ENCODE results near the gene MEI4. TPM values are rescaled to one million over a fixed set of nuclear protein-coding genes. Genes with fewer than 3 reads are reported as not detected.
"Not testable (repeated sequence)": the region's sequence is repeated elsewhere in the genome, so short reads cannot be mapped to it uniquely, and the experiment has no call there.

MEI4 gene
- total RNA-seq, 1 donor from 2014 or later, result 1.5 TPM

DNA sequence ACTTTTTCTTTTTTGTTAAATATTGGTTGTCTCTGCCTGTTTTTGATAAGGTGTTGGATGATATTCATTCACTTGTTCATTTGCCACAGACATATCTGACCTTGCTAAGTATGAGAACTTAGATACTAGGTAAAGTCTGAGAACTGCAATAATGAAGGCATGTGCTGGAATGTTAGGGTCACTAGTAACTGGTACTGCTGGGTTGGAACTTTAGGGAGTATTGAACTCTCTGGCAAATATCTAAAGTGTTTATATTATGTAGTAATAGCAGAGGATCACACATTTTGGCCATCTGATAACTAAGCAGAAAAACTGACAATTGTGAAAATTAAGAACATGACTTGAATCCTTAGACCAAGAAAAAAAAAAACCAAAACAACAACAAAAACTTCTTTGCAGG is 162.7 kb downstream of the MEI4 start:
- no peaks in the 10 kb centered on the region for H3K36me3 Mint-ChIP-seq
- H3K27ac Mint-ChIP-seq, result no peak overlapping the region
- H3K27me3 Mint-ChIP-seq (ENCODE audit: low read depth), result no peaks in the 10 kb centered on the region
- H3K4me3 Mint-ChIP-seq, result no peak overlapping the region
- DNase-seq (ENCODE audit: low spot score in 2 of 2, unreplicated experiment in 2 of 2), result no peak
- H3K4me1 Mint-ChIP-seq, result peaks cover 1% of the 10 kb centered on the region
- TF ChIP-seq, protein P1, sequence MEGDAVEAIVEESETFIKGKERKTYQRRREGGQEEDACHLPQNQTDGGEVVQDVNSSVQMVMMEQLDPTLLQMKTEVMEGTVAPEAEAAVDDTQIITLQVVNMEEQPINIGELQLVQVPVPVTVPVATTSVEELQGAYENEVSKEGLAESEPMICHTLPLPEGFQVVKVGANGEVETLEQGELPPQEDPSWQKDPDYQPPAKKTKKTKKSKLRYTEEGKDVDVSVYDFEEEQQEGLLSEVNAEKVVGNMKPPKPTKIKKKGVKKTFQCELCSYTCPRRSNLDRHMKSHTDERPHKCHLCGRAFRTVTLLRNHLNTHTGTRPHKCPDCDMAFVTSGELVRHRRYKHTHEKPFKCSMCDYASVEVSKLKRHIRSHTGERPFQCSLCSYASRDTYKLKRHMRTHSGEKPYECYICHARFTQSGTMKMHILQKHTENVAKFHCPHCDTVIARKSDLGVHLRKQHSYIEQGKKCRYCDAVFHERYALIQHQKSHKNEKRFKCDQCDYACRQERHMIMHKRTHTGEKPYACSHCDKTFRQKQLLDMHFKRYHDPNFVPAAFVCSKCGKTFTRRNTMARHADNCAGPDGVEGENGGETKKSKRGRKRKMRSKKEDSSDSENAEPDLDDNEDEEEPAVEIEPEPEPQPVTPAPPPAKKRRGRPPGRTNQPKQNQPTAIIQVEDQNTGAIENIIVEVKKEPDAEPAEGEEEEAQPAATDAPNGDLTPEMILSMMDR (IDR thresholded peaks at IDR 0.05; ENCODE audit: unreplicated experiment), result no peak
- no peaks in the 10 kb centered on the region for H3K9me3 Mint-ChIP-seq

DNA sequence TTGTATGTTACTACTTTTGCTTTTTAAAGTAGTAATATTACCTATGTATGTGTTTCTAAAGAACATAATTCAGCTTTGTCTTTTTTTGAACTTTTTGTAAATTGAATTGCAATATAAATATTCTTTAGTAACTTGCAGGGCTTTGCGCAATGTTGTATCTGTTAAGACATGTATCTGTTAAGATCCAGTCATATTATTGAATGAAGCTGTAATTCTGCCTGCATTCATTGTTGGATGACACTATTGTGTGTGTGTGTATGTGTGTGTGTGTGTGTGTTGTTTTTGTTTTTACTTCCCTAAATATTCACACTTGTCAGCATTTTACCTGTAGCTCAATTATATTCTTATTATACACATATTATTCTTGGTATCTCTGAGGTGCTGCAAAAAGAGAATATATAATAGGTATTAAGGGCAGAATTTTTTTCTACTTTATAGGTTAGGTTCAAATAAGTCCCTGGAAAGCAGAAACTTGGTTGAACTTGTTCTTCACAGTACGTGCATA is 164.0 kb downstream of the MEI4 start:
- Mint-ChIP-seq H3K9me3 (no peaks in the 10 kb centered on the region), H3K27ac (no peak overlapping the region), H3K4me1 (peaks cover 3% of the 10 kb centered on the region), H3K4me3 (no peak overlapping the region), H3K36me3 (no peaks in the 10 kb centered on the region), H3K27me3 (ENCODE audit: low read depth) (no peaks in the 10 kb centered on the region)
- TF ChIP-seq, protein P1 (IDR thresholded peaks at IDR 0.05; ENCODE audit: unreplicated experiment), result no peak
- no peak for DNase-seq (ENCODE audit: low spot score in 2 of 2, unreplicated experiment in 2 of 2)

DNA sequence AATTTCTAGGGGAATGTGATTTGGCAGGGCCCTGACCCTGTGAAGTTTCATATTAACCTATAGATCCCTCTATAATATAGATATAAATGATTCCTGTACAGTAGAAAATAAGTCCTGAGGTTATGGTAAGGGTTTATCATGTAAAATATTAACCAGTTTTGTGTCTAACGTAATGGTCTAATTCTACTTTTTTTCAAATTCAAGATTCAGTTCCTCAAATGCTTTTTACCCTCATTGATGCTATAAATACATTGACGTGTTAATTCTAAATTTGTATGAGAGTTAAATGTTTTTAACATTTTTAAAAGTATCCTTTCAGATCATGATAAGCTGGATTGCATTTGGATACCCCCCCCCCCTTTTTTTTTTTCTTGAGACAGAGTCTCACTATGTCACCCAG is 169.4 kb downstream of the MEI4 start:
- Mint-ChIP-seq H3K36me3 (no peaks in the 10 kb centered on the region), H3K27ac (no peak overlapping the region), H3K4me1 (peaks cover 3% of the 10 kb centered on the region), H3K4me3 (no peak overlapping the region), H3K27me3 (ENCODE audit: low read depth) (no peaks in the 10 kb centered on the region), H3K9me3 (no peaks in the 10 kb centered on the region)
- no peak for DNase-seq (ENCODE audit: low spot score in 2 of 2, unreplicated experiment in 2 of 2)
- TF ChIP-seq, protein P1 (IDR thresholded peaks at IDR 0.05; ENCODE audit: unreplicated experiment), result no peak

DNA sequence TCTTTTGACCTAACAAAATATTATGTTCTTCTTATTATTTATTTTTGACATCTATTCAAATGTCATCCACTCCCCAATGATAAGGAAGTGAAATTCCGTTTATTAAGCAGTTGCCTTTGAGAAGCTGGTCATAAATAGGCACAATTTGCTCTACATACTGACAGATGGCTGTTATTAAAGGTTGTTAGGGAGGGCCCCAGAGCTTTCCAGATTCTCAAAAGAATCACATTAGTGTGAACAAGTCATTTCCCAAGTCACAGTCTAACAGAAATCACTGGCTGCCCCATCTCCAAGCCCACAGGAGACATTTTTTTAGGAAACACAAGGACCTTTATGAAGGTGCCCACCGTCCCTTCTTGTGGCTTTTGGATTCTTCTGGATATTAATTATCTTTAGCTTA is 172.4 kb downstream of the MEI4 start:
- no peak overlapping the region for H3K4me3 Mint-ChIP-seq
- DNase-seq (ENCODE audit: low spot score in 2 of 2, unreplicated experiment in 2 of 2), result no peak
- H3K4me1 Mint-ChIP-seq, result peaks cover 6% of the 10 kb centered on the region
- no peaks in the 10 kb centered on the region for H3K27me3 Mint-ChIP-seq (ENCODE audit: low read depth)
- TF ChIP-seq, protein P1 (IDR thresholded peaks at IDR 0.05; ENCODE audit: unreplicated experiment), result no peak
- no peak overlapping the region for H3K27ac Mint-ChIP-seq
- no peaks in the 10 kb centered on the region for H3K36me3 Mint-ChIP-seq
- no peaks in the 10 kb centered on the region for H3K9me3 Mint-ChIP-seq

DNA sequence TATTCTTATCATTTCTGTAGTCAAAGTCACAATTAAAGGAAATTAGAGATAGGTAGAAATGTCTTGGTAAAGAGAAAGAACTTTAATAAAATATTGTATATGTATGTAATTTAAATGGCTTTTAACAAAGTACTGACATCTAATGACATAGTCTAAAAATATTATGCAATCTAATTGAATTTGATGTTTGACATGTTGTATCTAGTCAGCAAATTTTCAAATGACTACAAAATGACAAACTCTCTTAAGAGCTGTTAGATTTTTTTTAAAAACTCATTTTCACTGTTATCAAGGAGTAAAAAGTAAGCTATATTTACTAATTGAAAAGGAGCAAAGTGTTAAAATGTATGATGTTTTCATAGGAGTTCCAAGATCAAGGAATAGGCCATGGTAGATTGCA is 176.9 kb downstream of the MEI4 start:
- no peaks in the 10 kb centered on the region for H3K9me3 Mint-ChIP-seq
- H3K4me1 Mint-ChIP-seq, result peaks cover 3% of the 10 kb centered on the region
- no peak overlapping the region for H3K27ac Mint-ChIP-seq

DNA sequence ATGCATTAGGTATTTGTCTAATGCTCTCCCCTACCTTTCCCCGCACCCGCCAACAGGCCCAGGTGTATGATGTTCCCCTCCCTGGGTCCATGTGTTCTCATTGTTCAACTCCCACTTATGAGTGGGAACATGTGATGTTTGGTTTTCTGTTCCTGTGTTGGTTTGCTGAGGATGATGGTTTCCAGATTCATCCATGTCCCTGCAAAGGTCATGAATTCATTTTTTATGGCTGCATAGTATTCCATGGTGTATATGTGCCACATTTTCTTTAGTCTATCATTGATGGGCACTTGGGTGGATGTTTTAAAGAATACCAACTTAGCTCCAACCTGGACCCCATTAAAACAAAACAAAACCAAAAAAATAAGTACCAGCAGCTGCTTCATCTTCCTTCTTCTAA is 180.9 kb downstream of the MEI4 start:
- H3K27ac Mint-ChIP-seq; H3K4me1 Mint-ChIP-seq; H3K27me3 Mint-ChIP-seq (ENCODE audit: low read depth); H3K9me3 Mint-ChIP-seq; H3K4me3 Mint-ChIP-seq; DNase-seq (ENCODE audit: low spot score in 2 of 2, unreplicated experiment in 2 of 2); H3K36me3 Mint-ChIP-seq: not testable (repeated sequence)

More for the DNA sequence above, 176.9 kb downstream of the MEI4 start:
- TF ChIP-seq, protein P1 (IDR thresholded peaks at IDR 0.05; ENCODE audit: unreplicated experiment), result no peak
- no peak overlapping the region for H3K4me3 Mint-ChIP-seq
- DNase-seq (ENCODE audit: low spot score in 2 of 2, unreplicated experiment in 2 of 2), result no peak
- no peaks in the 10 kb centered on the region for H3K27me3 Mint-ChIP-seq (ENCODE audit: low read depth)
- no peaks in the 10 kb centered on the region for H3K36me3 Mint-ChIP-seq
